K562 (cell line): ENCODE data around the gene IER3IP1.

ENCODE experiments used
- CTCF ChIP-seq, 3 experiments: IDR thresholded peaks in 2 of 3; conservative IDR thresholded peaks in 1 of 3; 2 replicates each; pipeline ENCODE4 v1.5.1; 2011 to 2012; ENCODE audit warnings: low read length in 3 of 3, mild to moderate bottlenecking in 3 of 3, control low read depth in 2 of 3, improper control_type of control experiment in 1 of 3, inconsistent platforms in 1 of 3, low read depth in 1 of 3, mixed read lengths in 1 of 3, moderate library complexity in 1 of 3; ENCODE audit not compliant: insufficient read depth in 2 of 3
- JUND ChIP-seq, 2 experiments: IDR thresholded peaks; 2 replicates in 1 of 2; 3 replicates in 1 of 2; pipeline ENCODE4 v1.6.1; 2011; ENCODE audit warnings: borderline replicate concordance in 2 of 2, low read depth in 2 of 2, low read length in 2 of 2, improper control_type of control experiment in 1 of 2, missing biosample characterization in 1 of 2, missing genetic modification characterization in 1 of 2, missing genetic modification reagents in 1 of 2
- RFX5 ChIP-seq: IDR thresholded peaks from 2 replicates; pipeline ENCODE4 v1.6.1; 2011; ENCODE audit warnings: low read depth, mild to moderate bottlenecking, improper control_type of control experiment, low read length
- SMARCC2 ChIP-seq: fragments of 450-650 bp; IDR thresholded peaks from 2 replicates; pipeline ENCODE4 v1.6.1; 2017; ENCODE audit warnings: antibody characterized with exemption, moderate library complexity, mild to moderate bottlenecking, low read depth
- TCF7 ChIP-seq: sonication (generic); IDR thresholded peaks from 2 replicates; pipeline ENCODE4 v1.6.1; 2016; ENCODE audit warnings: antibody characterized with exemption, borderline replicate concordance
- ZNF740 ChIP-seq, 3 experiments: fragments of 200-800 bp in 1 of 3; sonication (Bioruptor generic) in 1 of 3; sonication (generic) in 1 of 3; formaldehyde crosslinking in 1 of 3; IDR thresholded peaks; 2 replicates each; pipeline versions ENCODE4 v1.6.1 to v1.8.0; 2016 to 2022; ENCODE audit warnings: mild to moderate bottlenecking in 2 of 3, missing compliant biosample characterization in 2 of 3, missing genetic modification characterization in 2 of 3, missing genetic modification reagents in 1 of 3

- TF ChIP-seq TCF7 (no peak), SMARCC2 (no peak), RFX5 (no peak), CTCF (IDR thresholded peaks at IDR 0.05 in 2 of 3, conservative IDR thresholded peaks at IDR 0.05 in 1 of 3; ENCODE audit: insufficient read depth in 2 of 3, low read depth in 1 of 3, low read length in 3 of 3) (no peak), JUND (IDR thresholded peaks at IDR 0.05; ENCODE audit: borderline replicate concordance, low read depth, low read length) (no peak), JUND (tag; IDR thresholded peaks at IDR 0.05; ENCODE audit: borderline replicate concordance, low read depth, low read length) (no peak), ZNF740 (CRISPR knock-in tag; IDR thresholded peaks at IDR 0.05) (no peak), ZNF740 (tag; IDR thresholded peaks at IDR 0.05) (no peak)
These were observed 33.0 kb downstream of the IER3IP1 start for GRCh38 chr18:47143153-47143552.
